Measurements from ENCODE around the gene TSPAN9.

GRCh38 chr12:3251691-3252090 is 174.5 kb downstream of the TSPAN9 start:
- TF ChIP-seq CTCF (IDR thresholded peaks at IDR 0.05; ENCODE audit: low read depth, low read length) (no peak), POLR2A (IDR thresholded peaks at IDR 0.05; ENCODE audit: extremely low read depth, insufficient read length) (no peak)

All from NB4 (cell line).